ENCODE results near the gene MSL1. TPM values are rescaled to one million over a fixed set of nuclear protein-coding genes. Genes with fewer than 3 reads are reported as not detected.

The MSL1 gene
- total and polyA plus RNA-seq, 2 of the 13 experiments (the other 11 are each of a cell fraction or from before 2014, with no cell fraction given) = 63.8 to 88.5 TPM

DNA sequence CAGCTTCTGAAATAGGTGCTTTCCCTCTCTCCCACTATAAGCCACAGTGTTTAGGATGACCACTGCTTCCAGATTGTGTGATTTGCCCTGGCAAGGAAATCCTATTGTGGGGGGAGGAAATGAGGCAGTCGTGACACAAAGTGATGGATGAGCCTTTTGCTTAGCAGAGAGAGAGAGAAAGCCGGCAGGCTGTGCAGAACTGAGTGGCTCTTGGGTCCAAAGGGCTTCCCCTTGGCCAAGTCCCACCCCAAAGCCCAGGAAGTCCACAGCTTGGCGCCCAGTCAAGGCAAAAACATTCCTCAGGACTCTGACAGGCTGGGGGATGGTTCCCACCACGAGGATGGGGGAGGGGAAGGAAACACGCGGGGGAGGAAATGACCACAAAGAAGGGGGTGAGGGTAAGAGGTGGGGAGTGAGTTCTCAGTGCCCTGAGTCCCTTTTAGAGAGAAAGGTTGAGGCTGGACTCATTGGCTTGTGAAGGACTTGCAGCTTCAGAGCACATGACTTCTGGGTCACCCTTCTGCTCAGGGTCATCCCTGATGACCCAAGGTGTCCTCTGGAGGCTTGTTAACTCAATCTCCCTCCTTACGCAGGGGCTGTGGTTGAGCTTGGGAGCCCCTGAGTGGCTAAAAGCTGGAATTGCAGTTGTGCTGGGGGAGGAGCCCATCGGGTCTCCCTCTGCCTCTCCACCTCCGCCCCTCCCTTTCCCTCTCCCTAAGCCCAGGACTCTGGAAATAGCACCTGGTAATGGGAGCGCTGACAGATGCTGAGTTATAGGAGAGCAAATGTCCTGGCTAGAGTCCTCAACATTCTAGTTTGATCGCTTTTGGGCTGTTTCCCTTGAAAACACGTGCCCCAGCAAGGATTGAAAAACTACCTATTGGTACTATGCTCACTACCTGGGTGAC is 10.3 kb upstream of the MSL1 start (continued):
- TF ChIP-seq ELF1 (CRISPR knock-in tag; IDR thresholded peaks at IDR 0.05) = peak; percentile 64
- TF ChIP-seq ZC3H4 (CRISPR knock-in tag; IDR thresholded peaks at IDR 0.05; ENCODE audit: borderline replicate concordance) = 0 out of 2 replicates have a peak, but pooled peaks have one; percentile 18
- no peak for TF ChIP-seq ZNF484 (CRISPR knock-in tag; IDR thresholded peaks at IDR 0.05; ENCODE audit: borderline replicate concordance, low read depth)
- TF ChIP-seq MAZ (IDR thresholded peaks at IDR 0.05; ENCODE audit: borderline replicate concordance, low read depth, low read length) = peak; percentile 82; the same call in 1 of the 2 replicates
- TF ChIP-seq MAZ (CRISPR knock-in tag; IDR thresholded peaks at IDR 0.05; ENCODE audit: low read depth) = peak; percentile 74; the same call in 1 of the 2 replicates
- TF ChIP-seq, protein P1, sequence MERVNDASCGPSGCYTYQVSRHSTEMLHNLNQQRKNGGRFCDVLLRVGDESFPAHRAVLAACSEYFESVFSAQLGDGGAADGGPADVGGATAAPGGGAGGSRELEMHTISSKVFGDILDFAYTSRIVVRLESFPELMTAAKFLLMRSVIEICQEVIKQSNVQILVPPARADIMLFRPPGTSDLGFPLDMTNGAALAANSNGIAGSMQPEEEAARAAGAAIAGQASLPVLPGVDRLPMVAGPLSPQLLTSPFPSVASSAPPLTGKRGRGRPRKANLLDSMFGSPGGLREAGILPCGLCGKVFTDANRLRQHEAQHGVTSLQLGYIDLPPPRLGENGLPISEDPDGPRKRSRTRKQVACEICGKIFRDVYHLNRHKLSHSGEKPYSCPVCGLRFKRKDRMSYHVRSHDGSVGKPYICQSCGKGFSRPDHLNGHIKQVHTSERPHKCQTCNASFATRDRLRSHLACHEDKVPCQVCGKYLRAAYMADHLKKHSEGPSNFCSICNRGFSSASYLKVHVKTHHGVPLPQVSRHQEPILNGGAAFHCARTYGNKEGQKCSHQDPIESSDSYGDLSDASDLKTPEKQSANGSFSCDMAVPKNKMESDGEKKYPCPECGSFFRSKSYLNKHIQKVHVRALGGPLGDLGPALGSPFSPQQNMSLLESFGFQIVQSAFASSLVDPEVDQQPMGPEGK (CRISPR knock-in tag; IDR thresholded peaks at IDR 0.05) = peak; percentile 83
- TF ChIP-seq, protein P2, sequence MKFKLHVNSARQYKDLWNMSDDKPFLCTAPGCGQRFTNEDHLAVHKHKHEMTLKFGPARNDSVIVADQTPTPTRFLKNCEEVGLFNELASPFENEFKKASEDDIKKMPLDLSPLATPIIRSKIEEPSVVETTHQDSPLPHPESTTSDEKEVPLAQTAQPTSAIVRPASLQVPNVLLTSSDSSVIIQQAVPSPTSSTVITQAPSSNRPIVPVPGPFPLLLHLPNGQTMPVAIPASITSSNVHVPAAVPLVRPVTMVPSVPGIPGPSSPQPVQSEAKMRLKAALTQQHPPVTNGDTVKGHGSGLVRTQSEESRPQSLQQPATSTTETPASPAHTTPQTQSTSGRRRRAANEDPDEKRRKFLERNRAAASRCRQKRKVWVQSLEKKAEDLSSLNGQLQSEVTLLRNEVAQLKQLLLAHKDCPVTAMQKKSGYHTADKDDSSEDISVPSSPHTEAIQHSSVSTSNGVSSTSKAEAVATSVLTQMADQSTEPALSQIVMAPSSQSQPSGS (CRISPR knock-in tag; IDR thresholded peaks at IDR 0.05) = peak; percentile 73
- TF ChIP-seq RNF2 (conservative IDR thresholded peaks at IDR 0.05; ENCODE audit: low read depth) = no peak
- 0 out of 2 replicates have a peak, but pooled peaks have one; percentile 32 for TF ChIP-seq HIC2 (CRISPR knock-in tag; IDR thresholded peaks at IDR 0.05; ENCODE audit: low read depth)
- TF ChIP-seq TBX2 (CRISPR knock-in tag; IDR thresholded peaks at IDR 0.05; ENCODE audit: borderline replicate concordance) = peak; percentile 68; the same call in 1 of the 2 replicates
- TF ChIP-seq, protein P3, sequence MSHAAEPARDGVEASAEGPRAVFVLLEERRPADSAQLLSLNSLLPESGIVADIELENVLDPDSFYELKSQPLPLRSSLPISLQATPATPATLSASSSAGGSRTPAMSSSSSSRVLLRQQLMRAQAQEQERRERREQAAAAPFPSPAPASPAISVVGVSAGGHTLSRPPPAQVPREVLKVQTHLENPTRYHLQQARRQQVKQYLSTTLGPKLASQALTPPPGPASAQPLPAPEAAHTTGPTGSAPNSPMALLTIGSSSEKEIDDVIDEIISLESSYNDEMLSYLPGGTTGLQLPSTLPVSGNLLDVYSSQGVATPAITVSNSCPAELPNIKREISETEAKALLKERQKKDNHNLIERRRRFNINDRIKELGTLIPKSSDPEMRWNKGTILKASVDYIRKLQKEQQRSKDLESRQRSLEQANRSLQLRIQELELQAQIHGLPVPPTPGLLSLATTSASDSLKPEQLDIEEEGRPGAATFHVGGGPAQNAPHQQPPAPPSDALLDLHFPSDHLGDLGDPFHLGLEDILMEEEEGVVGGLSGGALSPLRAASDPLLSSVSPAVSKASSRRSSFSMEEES (CRISPR knock-in tag; IDR thresholded peaks at IDR 0.05) = peak; percentile 84
- TF ChIP-seq MEIS2 (CRISPR knock-in tag; IDR thresholded peaks at IDR 0.05) = peak; percentile 99
